CD4-positive, alpha-beta T cell treated with Interleukin-4 for 4 hours (primary cell): ENCODE results near the gene KCNH5.

Experiments
- DNase-seq: peaks from one replicate; pipeline ENCODE4 v3.0.0-alpha.2; 2020

The KCNH5 gene

GRCh38 chr14:62734831-62735230, 310.4 kb downstream of the KCNH5 start:
- DNase-seq = no peak

GRCh38 chr14:62722406-62722805, 322.9 kb downstream of the KCNH5 start:
- no peak for DNase-seq

- DNase-seq = no peak
These were observed 326.6 kb downstream of the KCNH5 start for GRCh38 chr14:62718629-62719028.

- DNase-seq = no peak
These were observed 333.8 kb downstream of the KCNH5 start for GRCh38 chr14:62711351-62712023.

- DNase-seq = no peak
These were observed 334.4 kb downstream of the KCNH5 start for GRCh38 chr14:62710811-62711210.

GRCh38 chr14:62709773-62710172, 335.5 kb downstream of the KCNH5 start:
- no peak for DNase-seq

- DNase-seq = no peak
These were observed 339.0 kb downstream of the KCNH5 start for GRCh38 chr14:62706217-62706616.

- no peak for DNase-seq
These were observed 347.8 kb downstream of the KCNH5 start for GRCh38 chr14:62697461-62697860.

GRCh38 chr14:62696929-62697328, 348.3 kb downstream of the KCNH5 start:
- no peak for DNase-seq

- DNase-seq = no peak
These were observed 348.8 kb downstream of the KCNH5 start for GRCh38 chr14:62696331-62696924.

GRCh38 chr14:62694075-62694474, 351.2 kb downstream of the KCNH5 start:
- DNase-seq = no peak

GRCh38 chr14:62692490-62693106, 352.7 kb downstream of the KCNH5 start:
- DNase-seq = no peak

- DNase-seq = no peak
These were observed 353.4 kb downstream of the KCNH5 start for GRCh38 chr14:62691647-62692489.

- DNase-seq = no peak
These were observed 355.5 kb downstream of the KCNH5 start for GRCh38 chr14:62689733-62690132.

GRCh38 chr14:62687818-62688217, 357.4 kb downstream of the KCNH5 start:
- DNase-seq = no peak

- DNase-seq = no peak
These were observed 360.9 kb downstream of the KCNH5 start for GRCh38 chr14:62684376-62684775.

GRCh38 chr14:62682208-62682607, 363.1 kb downstream of the KCNH5 start:
- no peak for DNase-seq

GRCh38 chr14:62674563-62675237, 370.6 kb downstream of the KCNH5 start:
- no peak for DNase-seq

- DNase-seq = no peak
These were observed 372.1 kb downstream of the KCNH5 start for GRCh38 chr14:62673014-62673755.

GRCh38 chr14:62670526-62670925, 374.7 kb downstream of the KCNH5 start:
- DNase-seq = no peak

GRCh38 chr14:62667421-62667914, 377.8 kb downstream of the KCNH5 start:
- DNase-seq = no peak

- no peak for DNase-seq
These were observed 380.0 kb downstream of the KCNH5 start for GRCh38 chr14:62665286-62665685.
